CD4-positive, alpha-beta memory T cell (primary cell): ENCODE results near the gene ANKRD28. TPM values are rescaled to one million over a fixed set of nuclear protein-coding genes. Genes with fewer than 3 reads are reported as not detected.
"Not testable (repeated sequence)": the region's sequence is repeated elsewhere in the genome, so short reads cannot be mapped to it uniquely, and the experiment has no call there.

Experiments used
- CTCF ChIA-PET: fragments of 350-600 bp; sonication (Branson Sonifier 250); formaldehyde crosslinking; loops from one replicate; lab custom pipeline; 2021; ENCODE audit warnings: inconsistent platforms; ENCODE audit not compliant: partially characterized antibody; lab: Charles Lee
- POLR2A ChIA-PET: fragments of 350-600 bp; sonication (Branson Sonifier 250); formaldehyde crosslinking; loops from one replicate; lab custom pipeline; 2021; ENCODE audit not compliant: partially characterized antibody; lab: Charles Lee
- DNase-seq, 5 donors: peaks; one replicate each; pipeline versions ENCODE4 v3.0.0 to v3.0.0-alpha.2; 2020 to 2022; ENCODE audit warnings: mixed read lengths in 1 of 5
- H3K27ac ChIP-seq: one replicate; pipeline ENCODE4 v1.7.0; 2013; ENCODE audit warnings: low read depth, low read length
- H3K27me3 ChIP-seq: 2 replicates; pipeline ENCODE4 v1.7.0; 2013; ENCODE audit warnings: mild to moderate bottlenecking, low read length, moderate library complexity; ENCODE audit not compliant: insufficient read depth
- H3K36me3 ChIP-seq: 2 replicates; pipeline ENCODE4 v1.7.0; 2013; ENCODE audit warnings: mild to moderate bottlenecking, low read length, moderate library complexity; ENCODE audit not compliant: insufficient read depth
- H3K4me1 ChIP-seq: 2 replicates; pipeline ENCODE4 v1.7.0; 2013; ENCODE audit warnings: mild to moderate bottlenecking, low read length, moderate library complexity; ENCODE audit not compliant: insufficient read depth
- H3K4me3 ChIP-seq, 2 donors: one replicate each; pipeline ENCODE4 v1.7.0; 2013; ENCODE audit warnings: low read length in 2 of 2, mild to moderate bottlenecking in 1 of 2
- H3K9me3 ChIP-seq, 2 donors: one replicate each; pipeline ENCODE4 v1.7.0; 2013; ENCODE audit warnings: low read length in 2 of 2, control low read depth in 1 of 2; ENCODE audit not compliant: control insufficient read depth in 1 of 2
- H3K27ac Mint-ChIP-seq, 7 donors: one replicate each; pipeline ENCODE4 v1.8.0; 2020 to 2021; ENCODE audit warnings: mixed read lengths in 7 of 7, mild to moderate bottlenecking in 6 of 7, inconsistent platforms in 3 of 7, moderate library complexity in 3 of 7
- H3K27me3 Mint-ChIP-seq, 2 donors: one replicate each; pipeline ENCODE4 v1.8.0; 2020 to 2021; ENCODE audit warnings: mixed read lengths in 2 of 2
- H3K36me3 Mint-ChIP-seq, 2 donors: one replicate each; pipeline ENCODE4 v1.8.0; 2020 to 2021; ENCODE audit warnings: mixed read lengths in 2 of 2, inconsistent platforms in 1 of 2, mild to moderate bottlenecking in 1 of 2
- H3K4me1 Mint-ChIP-seq, 4 donors: one replicate each; pipeline ENCODE4 v1.8.0; 2020 to 2021; ENCODE audit warnings: mixed read lengths in 4 of 4, mild to moderate bottlenecking in 1 of 4
- H3K4me3 Mint-ChIP-seq, 8 donors: one replicate each; pipeline ENCODE4 v1.8.0; 2020 to 2021; ENCODE audit warnings: mixed read lengths in 8 of 8, mild to moderate bottlenecking in 7 of 8, moderate library complexity in 6 of 8, inconsistent platforms in 3 of 8
- H3K9me3 Mint-ChIP-seq, 8 donors: one replicate each; pipeline ENCODE4 v1.8.0; 2020 to 2021; ENCODE audit warnings: mixed read lengths in 8 of 8, mild to moderate bottlenecking in 5 of 8, inconsistent platforms in 3 of 8, moderate library complexity in 1 of 8
- intact Hi-C: fragments of 100-400 bp; cut with micrococcal nuclease; formaldehyde crosslinking; loops from one replicate; pipeline ENCODE4 v1.15.1; 2023
- polyA plus RNA-seq, 2 donors: library from polyadenylated mRNA; unstranded; fragments of 300-500 nt; fragmentation: Illumina TruSeq; gene quantifications; one replicate each; pipeline ENCODE4 v1.2.3, GENCODE V29; 2021
- total RNA-seq, 2 experiments: library from RNA; stranded (reverse); gene quantifications; one replicate each; pipeline ENCODE4 v1.2.3, GENCODE V29; 2021

ANKRD28 gene
- total RNA-seq, result 10 to 100 TPM; 35.9 to 42.0 TPM
- 10 to 100 TPM in 1 of 2 donors, 1 to 10 TPM in 1; 8.5 to 18.5 TPM for polyA plus RNA-seq

GRCh38 chr3:15797642-15798303 lies at the start of gene ANKRD28:
TSS of gene ANKRD28 (minus strand) at chr3:15797979. CDS start at chr3:15796521, 1,458 bp downstream.
- ChIA-PET CTCF (interaction anchor here (0.7 to 7.0 kb wide), 6 partner anchors 10 to 172 kb away, joined by 3 to 90 read pairs (median 6); no protein-coding TSS in a partner anchor), POLR2A (interaction anchor here (0.6 to 3.0 kb wide), 13 partner anchors 9 to 167 kb away, joined by 3 to 12 read pairs (median 3); no protein-coding TSS in a partner anchor)
- Histone ChIP-seq H3K27me3 (no peaks in the 10 kb centered on the region), H3K9me3 (no peaks in the 10 kb centered on the region), H3K27ac (peak within 1 kb of the TSS; percentile 72), H3K4me3 (peak within 1 kb of the TSS; percentile 35 to 38), H3K36me3 (no peaks in the 10 kb centered on the region), H3K4me1 (peaks cover 86% of the 10 kb centered on the region)
- peaks cover 49 to 92% (median 67%) of the 10 kb centered on the region in 4 donors for H3K4me1 Mint-ChIP-seq
- no peaks in the 10 kb centered on the region for H3K9me3 Mint-ChIP-seq
- DNase-seq, result peak in 4 of 5 donors; percentile 45 to 61 (median 52)
- no peaks in the 10 kb centered on the region for H3K27me3 Mint-ChIP-seq
- peaks cover 4 to 12% of the 10 kb centered on the region in 2 donors for H3K36me3 Mint-ChIP-seq
- peak within 1 kb of the TSS; percentile 88 to 98 (median 95) for H3K27ac Mint-ChIP-seq
- peak within 1 kb of the TSS; percentile 81 to 93 (median 91) for H3K4me3 Mint-ChIP-seq
- intact Hi-C loops, result no loop called here

GRCh38 chr3:15847239-15847638 lies 49.5 kb upstream of the ANKRD28 start:
- H3K4me1 Mint-ChIP-seq, result peaks cover 26 to 60% (median 46%) of the 10 kb centered on the region in 4 donors

GRCh38 chr3:15846606-15847005 lies 48.8 kb upstream of the ANKRD28 start:
- Histone ChIP-seq H3K4me3 (no peak overlapping the region), H3K4me1 (no peaks in the 10 kb centered on the region), H3K27ac (no peak overlapping the region), H3K9me3 (no peaks in the 10 kb centered on the region), H3K36me3 (no peaks in the 10 kb centered on the region), H3K27me3 (no peaks in the 10 kb centered on the region)
- Mint-ChIP-seq H3K36me3 (peaks cover 12 to 15% of the 10 kb centered on the region in 2 donors), H3K4me1 (peaks cover 28 to 60% (median 46%) of the 10 kb centered on the region in 4 donors), H3K27ac (peak overlapping the region in 1 of 7 donors; percentile 50), H3K9me3 (peaks cover 0 to 4% (median 1%) of the 10 kb centered on the region in 8 donors), H3K4me3 (no peak overlapping the region), H3K27me3 (no peaks in the 10 kb centered on the region)
- intact Hi-C loops, result no loop called here
- CTCF ChIA-PET, result no interaction called here
- DNase-seq, result no peak
- POLR2A ChIA-PET, result interaction anchor here (0.6 kb wide), 1 partner anchor 1829 kb away, joined by 3 read pairs; no protein-coding TSS in a partner anchor

More at GRCh38 chr3:15847239-15847638, 49.5 kb upstream of the ANKRD28 start:
- H3K9me3 ChIP-seq, result no peaks in the 10 kb centered on the region
- ChIA-PET POLR2A (no interaction called here), CTCF (no interaction called here)
- no peak overlapping the region for H3K4me3 Mint-ChIP-seq
- no peaks in the 10 kb centered on the region for H3K36me3 ChIP-seq
- peaks cover 13 to 19% of the 10 kb centered on the region in 2 donors for H3K36me3 Mint-ChIP-seq
- no peak overlapping the region for H3K27ac ChIP-seq
- no peak for DNase-seq
- H3K4me3 ChIP-seq, result no peak overlapping the region
- H3K27ac Mint-ChIP-seq, result no peak overlapping the region
- no peaks in the 10 kb centered on the region for H3K27me3 Mint-ChIP-seq
- no peaks in the 10 kb centered on the region for H3K27me3 ChIP-seq
- H3K9me3 Mint-ChIP-seq, result peaks cover 0 to 3% (median 0%) of the 10 kb centered on the region in 8 donors
- no peaks in the 10 kb centered on the region for H3K4me1 ChIP-seq
- intact Hi-C loops, result no loop called here

- Mint-ChIP-seq H3K27ac (peak overlapping the region in 1 of 7 donors; percentile 72), H3K36me3 (peaks cover 10 to 12% of the 10 kb centered on the region in 2 donors), H3K4me1 (peaks cover 26 to 59% (median 44%) of the 10 kb centered on the region in 4 donors), H3K4me3 (no peak overlapping the region), H3K27me3 (no peaks in the 10 kb centered on the region), H3K9me3 (peaks cover 0 to 16% (median 10%) of the 10 kb centered on the region in 8 donors)
- Histone ChIP-seq H3K36me3 (no peaks in the 10 kb centered on the region), H3K27me3 (no peaks in the 10 kb centered on the region), H3K4me1 (no peaks in the 10 kb centered on the region), H3K9me3 (no peaks in the 10 kb centered on the region), H3K27ac (no peak overlapping the region), H3K4me3 (no peak overlapping the region)
- ChIA-PET POLR2A (interaction anchor here (0.9 kb wide), 1 partner anchor 11 kb away, joined by 3 read pairs; no protein-coding TSS in a partner anchor), CTCF (no interaction called here)
- intact Hi-C loops, result no loop called here
- no peak for DNase-seq
Measured at GRCh38 chr3:15845475-15845874, 47.7 kb upstream of the ANKRD28 start.

GRCh38 chr3:15844889-15845288 lies 47.1 kb upstream of the ANKRD28 start:
- H3K4me1 Mint-ChIP-seq, result peaks cover 32 to 61% (median 47%) of the 10 kb centered on the region in 4 donors
- ChIA-PET POLR2A (interaction anchor here (0.9 kb wide), 1 partner anchor 11 kb away, joined by 3 read pairs; no protein-coding TSS in a partner anchor), CTCF (no interaction called here)
- no peak overlapping the region for H3K4me3 ChIP-seq
- peak overlapping the region in 1 of 7 donors; percentile 48 for H3K27ac Mint-ChIP-seq
- H3K9me3 ChIP-seq, result no peaks in the 10 kb centered on the region
- DNase-seq, result no peak
- no peaks in the 10 kb centered on the region for H3K27me3 ChIP-seq
- no peaks in the 10 kb centered on the region for H3K27me3 Mint-ChIP-seq
- intact Hi-C loops, result no loop called here
- peaks cover 2 to 22% (median 16%) of the 10 kb centered on the region in 8 donors for H3K9me3 Mint-ChIP-seq
- H3K36me3 Mint-ChIP-seq, result peaks cover 15 to 17% of the 10 kb centered on the region in 2 donors
- no peaks in the 10 kb centered on the region for H3K4me1 ChIP-seq
- no peak overlapping the region for H3K27ac ChIP-seq
- no peaks in the 10 kb centered on the region for H3K36me3 ChIP-seq
- no peak overlapping the region for H3K4me3 Mint-ChIP-seq

GRCh38 chr3:15841091-15841973 lies 43.6 kb upstream of the ANKRD28 start:
- H3K27me3 Mint-ChIP-seq, H3K9me3 ChIP-seq, H3K27ac ChIP-seq, H3K4me1 ChIP-seq, H3K27me3 ChIP-seq, H3K4me3 ChIP-seq, DNase-seq, H3K36me3 ChIP-seq, intact Hi-C loops, POLR2A ChIA-PET, H3K4me3 Mint-ChIP-seq: not testable (repeated sequence)
- Mint-ChIP-seq H3K9me3 (peaks cover 7 to 36% (median 24%) of the 10 kb centered on the region in 8 donors), H3K4me1 (peaks cover 27 to 57% (median 47%) of the 10 kb centered on the region in 4 donors), H3K36me3 (peaks cover 21 to 28% of the 10 kb centered on the region in 2 donors), H3K27ac (peak overlapping the region in 1 of 7 donors; percentile 19)
- CTCF ChIA-PET, result interaction anchor here (1.4 kb wide), 1 partner anchor 29 kb away, joined by 3 read pairs; no protein-coding TSS in a partner anchor
